Neural progenitor cell (in vitro differentiated cells): ENCODE measurements around the gene TMEM63C. TPM values are rescaled to one million over a fixed set of nuclear protein-coding genes. Genes with fewer than 3 reads are reported as not detected.

Experiments used
- DNase-seq: peaks from one replicate; pipeline ENCODE4 v3.0.0-alpha.2; 2016; ENCODE audit warnings: low spot score
- H2AFZ ChIP-seq: fragments of 200-600 bp; sonication (generic); replicated peaks from 2 replicates; pipeline ENCODE4 v1.6.1; 2016; ENCODE audit warnings: antibody characterized with exemption
- H3F3A ChIP-seq: fragments of 200-600 bp; sonication (generic); 2 replicates; pipeline ENCODE4 v1.6.1; 2016; ENCODE audit warnings: antibody characterized with exemption, low read depth
- H3K27ac ChIP-seq: fragments of 200-600 bp; sonication (generic); 2 replicates; pipeline ENCODE4 v1.5.1; 2016; ENCODE audit warnings: mild to moderate bottlenecking
- H3K27me3 ChIP-seq: fragments of 200-600 bp; sonication (generic); 2 replicates; pipeline ENCODE4 v1.6.1; 2016; ENCODE audit warnings: mild to moderate bottlenecking, moderate library complexity
- H3K36me3 ChIP-seq: fragments of 200-600 bp; sonication (generic); 2 replicates; pipeline ENCODE4 v1.5.1; 2016
- H3K4me1 ChIP-seq: fragments of 200-600 bp; sonication (generic); 2 replicates; pipeline ENCODE4 v1.6.1; 2016; ENCODE audit warnings: mixed run types
- H3K4me2 ChIP-seq: fragments of 200-600 bp; sonication (generic); 2 replicates; pipeline ENCODE4 v1.6.1; 2016
- H3K4me3 ChIP-seq: fragments of 200-600 bp; sonication (generic); 2 replicates; pipeline ENCODE4 v1.5.1; 2016
- H3K79me2 ChIP-seq: fragments of 200-600 bp; sonication (generic); 2 replicates; pipeline ENCODE4 v1.6.1; 2016; ENCODE audit warnings: low read depth
- H3K9ac ChIP-seq: fragments of 200-600 bp; sonication (generic); 2 replicates; pipeline ENCODE4 v1.6.1; 2016
- H3K9me3 ChIP-seq: fragments of 200-600 bp; sonication (generic); 2 replicates; pipeline ENCODE4 v1.5.1; 2016; ENCODE audit warnings: low read depth
- H4K20me1 ChIP-seq: fragments of 200-600 bp; sonication (generic); 2 replicates; pipeline ENCODE4 v1.6.1; 2016; ENCODE audit warnings: low read depth
- H3K27ac Mint-ChIP-seq: 3 replicates; pipeline ENCODE4 v1.8.0; 2021; ENCODE audit warnings: mixed read lengths
- H3K27me3 Mint-ChIP-seq: 2 replicates; pipeline ENCODE4 v1.8.0; 2022; ENCODE audit warnings: low read depth, mild to moderate bottlenecking, inconsistent platforms, moderate library complexity, mixed read lengths; ENCODE audit not compliant: insufficient read depth
- H3K36me3 Mint-ChIP-seq: 3 replicates; pipeline ENCODE4 v1.8.0; 2021; ENCODE audit warnings: mixed read lengths
- H3K4me1 Mint-ChIP-seq: 3 replicates; pipeline ENCODE4 v1.8.0; 2021; ENCODE audit warnings: mixed read lengths
- H3K4me3 Mint-ChIP-seq: 3 replicates; pipeline ENCODE4 v1.8.0; 2021; ENCODE audit warnings: mild to moderate bottlenecking, moderate library complexity, mixed read lengths
- H3K9me3 Mint-ChIP-seq: 3 replicates; pipeline ENCODE4 v1.8.0; 2020; ENCODE audit warnings: mixed read lengths
- EZH2 ChIP-seq: fragments of 200-600 bp; sonication (generic); IDR thresholded peaks from 2 replicates; pipeline ENCODE4 v1.6.1; 2017; ENCODE audit warnings: antibody characterized with exemption, mild to moderate bottlenecking, moderate library complexity
- EZH2phosphoT487 ChIP-seq: fragments of 200-600 bp; sonication (generic); IDR thresholded peaks from 2 replicates; pipeline ENCODE4 v1.6.1; 2017; ENCODE audit warnings: antibody characterized with exemption
- total RNA-seq: library from RNA; depleted of rRNA; stranded (reverse); fragments of >200 nt; gene quantifications from 2 replicates; pipeline ENCODE4 v1.2.3, GENCODE V29; 2015; ENCODE audit warnings: low replicate concordance
- TF ChIP-seq, protein P1 (sequence below): fragments of 200-600 bp; sonication (generic); IDR thresholded peaks from 2 replicates; pipeline ENCODE4 v1.5.1; 2017; ENCODE audit warnings: antibody characterized with exemption, mild to moderate bottlenecking

The TMEM63C gene
- total RNA-seq, 1 donor from 2014 or later, result 1.5 TPM

- H3K27me3 Mint-ChIP-seq, result peaks cover 6% of the 10 kb centered on the region
- TF ChIP-seq EZH2phosphoT487, result no peak
- TF ChIP-seq, protein P1, sequence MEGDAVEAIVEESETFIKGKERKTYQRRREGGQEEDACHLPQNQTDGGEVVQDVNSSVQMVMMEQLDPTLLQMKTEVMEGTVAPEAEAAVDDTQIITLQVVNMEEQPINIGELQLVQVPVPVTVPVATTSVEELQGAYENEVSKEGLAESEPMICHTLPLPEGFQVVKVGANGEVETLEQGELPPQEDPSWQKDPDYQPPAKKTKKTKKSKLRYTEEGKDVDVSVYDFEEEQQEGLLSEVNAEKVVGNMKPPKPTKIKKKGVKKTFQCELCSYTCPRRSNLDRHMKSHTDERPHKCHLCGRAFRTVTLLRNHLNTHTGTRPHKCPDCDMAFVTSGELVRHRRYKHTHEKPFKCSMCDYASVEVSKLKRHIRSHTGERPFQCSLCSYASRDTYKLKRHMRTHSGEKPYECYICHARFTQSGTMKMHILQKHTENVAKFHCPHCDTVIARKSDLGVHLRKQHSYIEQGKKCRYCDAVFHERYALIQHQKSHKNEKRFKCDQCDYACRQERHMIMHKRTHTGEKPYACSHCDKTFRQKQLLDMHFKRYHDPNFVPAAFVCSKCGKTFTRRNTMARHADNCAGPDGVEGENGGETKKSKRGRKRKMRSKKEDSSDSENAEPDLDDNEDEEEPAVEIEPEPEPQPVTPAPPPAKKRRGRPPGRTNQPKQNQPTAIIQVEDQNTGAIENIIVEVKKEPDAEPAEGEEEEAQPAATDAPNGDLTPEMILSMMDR, result no peak
- no peak for TF ChIP-seq EZH2
- DNase-seq, result peak; percentile 30
- Histone ChIP-seq H3K79me2 (no peaks in the 10 kb centered on the region), H3K36me3 (no peaks in the 10 kb centered on the region), H3K9me3 (no peaks in the 10 kb centered on the region), H4K20me1 (no peaks in the 10 kb centered on the region), H3K27me3 (no peaks in the 10 kb centered on the region), H3K4me1 (no peaks in the 10 kb centered on the region), H2AFZ (no peak overlapping the region), H3K4me2 (no peak overlapping the region), H3K9ac (no peak overlapping the region), H3K4me3 (no peak overlapping the region), H3F3A (no peaks in the 10 kb centered on the region), H3K27ac (no peak overlapping the region)
- H3K36me3 Mint-ChIP-seq, result no peaks in the 10 kb centered on the region
- no peaks in the 10 kb centered on the region for H3K9me3 Mint-ChIP-seq
- H3K4me3 Mint-ChIP-seq, result no peak overlapping the region
- no peaks in the 10 kb centered on the region for H3K4me1 Mint-ChIP-seq
- H3K27ac Mint-ChIP-seq, result no peak overlapping the region
These were observed 60.4 kb downstream of the TMEM63C start for GRCh38 chr14:77241955-77242354.

- H3K27me3 Mint-ChIP-seq, result peaks cover 6% of the 10 kb centered on the region
- Histone ChIP-seq H3K4me2 (no peak overlapping the region), H3K4me3 (no peak overlapping the region), H3K79me2 (no peaks in the 10 kb centered on the region), H4K20me1 (no peaks in the 10 kb centered on the region), H3K27ac (no peak overlapping the region), H3K36me3 (no peaks in the 10 kb centered on the region), H3K9ac (no peak overlapping the region), H3K4me1 (no peaks in the 10 kb centered on the region), H2AFZ (no peak overlapping the region), H3F3A (no peaks in the 10 kb centered on the region), H3K9me3 (no peaks in the 10 kb centered on the region), H3K27me3 (no peaks in the 10 kb centered on the region)
- H3K36me3 Mint-ChIP-seq, result no peaks in the 10 kb centered on the region
- no peak for DNase-seq
- no peaks in the 10 kb centered on the region for H3K9me3 Mint-ChIP-seq
- no peaks in the 10 kb centered on the region for H3K4me1 Mint-ChIP-seq
- H3K27ac Mint-ChIP-seq, result no peak overlapping the region
- TF ChIP-seq EZH2 (no peak), EZH2phosphoT487 (no peak)
- TF ChIP-seq, protein P1, result no peak
- H3K4me3 Mint-ChIP-seq, result no peak overlapping the region
These were observed 61.2 kb downstream of the TMEM63C start for GRCh38 chr14:77242752-77243151.

GRCh38 chr14:77243853-77244252, 62.3 kb downstream of the TMEM63C start:
- no peaks in the 10 kb centered on the region for H3K9me3 ChIP-seq
- no peaks in the 10 kb centered on the region for H3K79me2 ChIP-seq
- Mint-ChIP-seq H3K27me3 (peaks cover 6% of the 10 kb centered on the region), H3K4me3 (no peak overlapping the region), H3K4me1 (no peaks in the 10 kb centered on the region), H3K36me3 (no peaks in the 10 kb centered on the region), H3K27ac (peak overlapping the region; percentile 12), H3K9me3 (no peaks in the 10 kb centered on the region)
- no peak overlapping the region for H2AFZ ChIP-seq
- H4K20me1 ChIP-seq, result no peaks in the 10 kb centered on the region
- H3K4me3 ChIP-seq, result no peak overlapping the region
- no peak overlapping the region for H3K9ac ChIP-seq
- no peak overlapping the region for H3K4me2 ChIP-seq
- no peaks in the 10 kb centered on the region for H3K4me1 ChIP-seq
- no peak overlapping the region for H3K27ac ChIP-seq
- DNase-seq, result no peak
- TF ChIP-seq, protein P1, result no peak
- no peak for TF ChIP-seq EZH2
- no peak for TF ChIP-seq EZH2phosphoT487
- no peaks in the 10 kb centered on the region for H3K36me3 ChIP-seq
- H3F3A ChIP-seq, result no peaks in the 10 kb centered on the region
- no peaks in the 10 kb centered on the region for H3K27me3 ChIP-seq

GRCh38 chr14:77245820-77246219, 64.2 kb downstream of the TMEM63C start:
- no peaks in the 10 kb centered on the region for H3K79me2 ChIP-seq
- Mint-ChIP-seq H3K27ac (no peak overlapping the region), H3K9me3 (no peaks in the 10 kb centered on the region), H3K4me3 (no peak overlapping the region), H3K4me1 (peaks cover 3% of the 10 kb centered on the region), H3K36me3 (no peaks in the 10 kb centered on the region), H3K27me3 (peaks cover 10% of the 10 kb centered on the region)
- H4K20me1 ChIP-seq, result no peaks in the 10 kb centered on the region
- no peaks in the 10 kb centered on the region for H3K36me3 ChIP-seq
- H3F3A ChIP-seq, result no peaks in the 10 kb centered on the region
- H3K4me1 ChIP-seq, result no peaks in the 10 kb centered on the region
- H3K4me3 ChIP-seq, result no peak overlapping the region
- H3K9me3 ChIP-seq, result no peaks in the 10 kb centered on the region
- no peak overlapping the region for H2AFZ ChIP-seq
- no peak for DNase-seq
- no peaks in the 10 kb centered on the region for H3K27me3 ChIP-seq
- TF ChIP-seq EZH2, result no peak
- TF ChIP-seq, protein P1, result peak; percentile 43
- H3K4me2 ChIP-seq, result no peak overlapping the region
- H3K27ac ChIP-seq, result no peak overlapping the region
- H3K9ac ChIP-seq, result no peak overlapping the region
